Left lung (tissue), 10 donors: ENCODE data around the gene ALG1. TPM values are rescaled to one million over a fixed set of nuclear protein-coding genes. Genes with fewer than 3 reads are reported as not detected.
A peak's percentile ranks its signal among the peaks of the same experiment; 100 is the strongest.
"Not testable (repeated sequence)": the region's sequence is repeated elsewhere in the genome, so short reads cannot be mapped to it uniquely, and the experiment has no call there.

Source experiments
- ATAC-seq: fragments of 200-7000 bp; cut with Tn5 transposase; one replicate; pipeline ENCODE4 v1.9.1; 2020; ENCODE audit warnings: moderate library complexity
- DNase-seq, 4 donors: peaks; one replicate each; pipeline ENCODE4 v3.0.0-alpha.2; 2013 to 2020
- H3K27ac ChIP-seq, 2 donors: fragments of 200-600 bp; sonication (generic) in 1 of 2; one replicate each; pipeline versions ENCODE4 v1.5.0 to v1.8.0; 2020 to 2021
- H3K27me3 ChIP-seq, 2 donors: fragments of 200-600 bp; sonication (generic) in 1 of 2; one replicate each; pipeline versions ENCODE4 v1.5.0 to v1.8.0; 2020 to 2021
- H3K36me3 ChIP-seq, 2 donors: fragments of 200-600 bp; sonication (generic) in 1 of 2; one replicate each; pipeline versions ENCODE4 v1.5.0 to v1.8.0; 2020 to 2021
- H3K4me1 ChIP-seq, 2 donors: fragments of 200-600 bp; one replicate each; pipeline ENCODE4 v1.8.0; 2021
- H3K4me3 ChIP-seq, 2 donors: fragments of 200-600 bp; sonication (generic) in 1 of 2; one replicate each; pipeline versions ENCODE4 v1.5.0 to v1.8.0; 2020 to 2021; ENCODE audit warnings: mild to moderate bottlenecking in 1 of 2
- H3K9me3 ChIP-seq, 2 donors: fragments of 200-600 bp; sonication (generic) in 1 of 2; one replicate each; pipeline versions ENCODE4 v1.5.0 to v1.8.0; 2020 to 2021
- CTCF ChIP-seq, 2 donors: fragments of 200-600 bp; sonication (generic) in 1 of 2; IDR thresholded peaks; one replicate each; pipeline versions ENCODE4 v1.5.0 to v1.8.0; 2021; ENCODE audit warnings: antibody characterized with exemption in 2 of 2
- intact Hi-C, 2 donors: fragments of 100-400 bp; cut with DNase I; formaldehyde crosslinking; loops; one replicate each; pipeline versions ENCODE4 v1.11.2 to v1.14.2; 2022
- polyA plus RNA-seq, 6 donors: library from polyadenylated mRNA; unstranded; fragments of 120-200 nt; gene quantifications; one replicate each; pipeline ENCODE4 v1.2.1, GENCODE V29; 2013; ENCODE audit not compliant: insufficient read length in 6 of 6
- total RNA-seq, 2 donors: library from RNA; stranded (reverse); fragmentation: NEBNext Ultra II Directional; extraction: Animal tissue kit (Norgen Biotek cat#: 25700); gene quantifications; one replicate each; pipeline ENCODE4 v1.2.1, GENCODE V29; 2021
- donor health status: DM: no; HTN: yes; CAD: no.
- donor health status: DM: no; HTN: no; CAD: no.

Gene ALG1
- total and polyA plus RNA-seq, 8 donors, result 20.2 to 39.0 (median 21.8) TPM

GRCh38 chr16:5075637-5076036 lies 4.0 kb downstream of the ALG1 start:
- TF ChIP-seq CTCF (IDR thresholded peaks at IDR 0.05), result no peak
- no peak for ATAC-seq
- Histone ChIP-seq H3K27ac (no peak overlapping the region), H3K4me1 (peaks cover 3 to 18% of the 10 kb centered on the region in 2 donors), H3K4me3 (no peak overlapping the region), H3K36me3 (peaks cover 0 to 67% of the 10 kb centered on the region in 2 donors), H3K27me3 (no peaks in the 10 kb centered on the region), H3K9me3 (no peaks in the 10 kb centered on the region)
- no peak for DNase-seq
- intact Hi-C loops, result no loop called here

- intact Hi-C loops, result no loop called here
- TF ChIP-seq CTCF (IDR thresholded peaks at IDR 0.05), result no peak
- H3K27me3 ChIP-seq, result no peaks in the 10 kb centered on the region
Observed at GRCh38 chr16:5077304-5077703, 5.7 kb downstream of the ALG1 start.

GRCh38 chr16:5078626-5079025 lies 7.0 kb downstream of the ALG1 start:
- Histone ChIP-seq H3K27me3 (no peaks in the 10 kb centered on the region), H3K4me3 (no peak overlapping the region), H3K9me3 (no peaks in the 10 kb centered on the region), H3K4me1 (no peaks in the 10 kb centered on the region), H3K27ac (no peak overlapping the region), H3K36me3 (peaks cover 0 to 95% of the 10 kb centered on the region in 2 donors)
- DNase-seq (no peak), ATAC-seq (no peak)
- TF ChIP-seq CTCF (IDR thresholded peaks at IDR 0.05), result no peak
- intact Hi-C loops, result no loop called here

More at GRCh38 chr16:5077304-5077703, 5.7 kb downstream of the ALG1 start:
- ATAC-seq (no peak), DNase-seq (no peak)
- H3K4me1 ChIP-seq, result peaks cover 0 to 12% of the 10 kb centered on the region in 2 donors
- H3K9me3 ChIP-seq, result no peaks in the 10 kb centered on the region
- no peak overlapping the region for H3K27ac ChIP-seq
- no peak overlapping the region for H3K4me3 ChIP-seq
- H3K36me3 ChIP-seq, result peaks cover 0 to 84% of the 10 kb centered on the region in 2 donors

- H3K4me3 ChIP-seq, DNase-seq, H3K27me3 ChIP-seq, H3K4me1 ChIP-seq, intact Hi-C loops, ATAC-seq, H3K9me3 ChIP-seq, H3K27ac ChIP-seq: not testable (repeated sequence)
- H3K36me3 ChIP-seq, result peaks cover 0 to 93% of the 10 kb centered on the region in 2 donors
Observed at GRCh38 chr16:5080461-5080860, 8.8 kb downstream of the ALG1 start.

- not testable (repeated sequence) for H3K4me3 ChIP-seq
Observed at GRCh38 chr16:5080996-5081395, 9.4 kb downstream of the ALG1 start.

GRCh38 chr16:5083646-5084045 lies 12.0 kb downstream of the ALG1 start:
- H3K36me3 ChIP-seq, result peaks cover 0 to 88% of the 10 kb centered on the region in 2 donors
- H3K9me3 ChIP-seq, H3K27ac ChIP-seq, H3K4me1 ChIP-seq, H3K4me3 ChIP-seq, intact Hi-C loops, DNase-seq, ATAC-seq, H3K27me3 ChIP-seq: not testable (repeated sequence)

More at GRCh38 chr16:5080996-5081395, 9.4 kb downstream of the ALG1 start:
- H3K9me3 ChIP-seq, H3K27ac ChIP-seq, H3K4me1 ChIP-seq, ATAC-seq, H3K27me3 ChIP-seq, intact Hi-C loops: not testable (repeated sequence)
- H3K36me3 ChIP-seq, result peaks cover 0 to 93% of the 10 kb centered on the region in 2 donors
- peak in 1 of 4 donors; percentile 60 for DNase-seq

- H3K27me3 ChIP-seq, H3K27ac ChIP-seq, H3K4me3 ChIP-seq, H3K4me1 ChIP-seq, ATAC-seq, intact Hi-C loops, H3K9me3 ChIP-seq, DNase-seq: not testable (repeated sequence)
- peaks cover 0 to 88% of the 10 kb centered on the region in 2 donors for H3K36me3 ChIP-seq
Observed at GRCh38 chr16:5084099-5084731, 12.6 kb downstream of the ALG1 start.
